HG02981 (cell line): ENCODE data around the gene REEP5.
A peak's percentile ranks its signal among the peaks of the same experiment; 100 is the strongest.
"Not testable (repeated sequence)": the region's sequence is repeated elsewhere in the genome, so short reads cannot be mapped to it uniquely, and the experiment has no call there.

Source experiments
- ATAC-seq: cut with Tn5 transposase; IDR thresholded peaks from one replicate; pipeline ENCODE4 v1.9.1; 2021; ENCODE audit warnings: mild to moderate bottlenecking, moderate library complexity; ENCODE audit not compliant: unreplicated experiment

Gene REEP5

DNA sequence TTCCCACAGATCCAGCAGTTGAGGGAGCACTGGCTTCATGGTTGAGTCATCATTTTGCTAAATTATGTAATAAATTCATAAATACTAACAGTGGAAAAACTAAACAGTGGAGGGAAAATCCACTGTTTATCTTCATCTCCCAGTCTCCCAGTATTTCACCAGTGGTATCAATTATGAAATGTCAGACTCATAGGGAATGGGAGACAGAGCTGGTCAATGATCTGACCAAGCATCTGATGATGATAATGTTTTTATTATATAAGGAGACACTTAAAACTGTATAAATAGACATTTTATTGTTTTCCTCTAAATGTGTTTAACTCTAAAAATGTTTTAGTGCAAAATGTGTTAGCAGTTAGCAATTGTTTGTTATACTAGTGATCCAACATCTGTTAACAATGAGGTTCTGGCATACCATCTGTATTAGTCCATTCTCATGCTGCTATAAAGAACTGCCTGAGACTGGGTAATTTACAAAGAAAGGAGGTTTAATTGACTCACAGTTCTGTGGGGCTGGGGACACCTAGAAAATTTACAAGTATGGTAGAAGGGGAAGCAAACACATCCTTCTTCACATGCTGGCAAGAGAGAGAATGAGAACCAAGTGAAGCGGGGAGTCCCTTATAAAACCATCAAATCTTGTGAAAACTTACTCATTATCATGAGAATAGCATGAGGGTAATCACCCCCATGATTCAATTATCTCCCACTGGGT lies 11.8 kb upstream of the REEP5 start:
- no peak for ATAC-seq

DNA sequence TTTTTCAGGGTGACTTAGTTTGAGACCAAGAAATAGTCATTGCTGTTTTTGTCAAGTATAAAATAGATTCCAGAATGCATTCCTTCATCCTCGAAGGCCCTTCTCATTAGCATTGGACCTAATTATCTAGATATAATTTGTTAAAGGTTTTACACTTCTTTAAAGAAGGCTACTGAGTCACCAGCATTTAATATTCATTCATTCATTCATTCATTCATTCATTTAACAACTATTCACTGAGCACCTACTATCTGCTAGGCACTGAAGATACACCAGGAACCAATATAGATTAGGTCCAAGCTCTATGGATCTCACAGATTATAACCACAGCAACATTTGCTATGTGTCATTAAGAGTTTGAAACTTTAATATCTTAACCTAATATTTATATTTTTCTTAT lies 11.1 kb upstream of the REEP5 start:
- no peak for ATAC-seq

DNA sequence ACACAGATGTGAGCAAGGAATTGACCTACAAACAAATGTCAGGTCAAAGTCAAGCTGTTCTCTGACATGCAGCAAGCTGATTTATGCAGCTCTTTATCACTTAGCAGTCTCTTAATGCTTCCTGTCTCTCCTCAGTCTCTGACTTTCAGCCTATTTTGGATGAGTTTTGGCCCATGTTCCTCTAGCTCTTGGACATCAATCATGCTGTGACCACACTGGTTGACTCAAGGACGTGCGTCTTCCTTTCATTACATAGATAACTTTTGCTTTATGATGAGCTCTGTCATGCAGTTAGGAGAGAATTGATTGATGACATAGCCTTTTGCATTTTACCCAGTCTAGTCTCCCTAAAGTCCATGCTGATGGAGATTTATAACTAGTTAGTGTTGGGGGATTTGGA lies 9.4 kb upstream of the REEP5 start:
- no peak for ATAC-seq

DNA sequence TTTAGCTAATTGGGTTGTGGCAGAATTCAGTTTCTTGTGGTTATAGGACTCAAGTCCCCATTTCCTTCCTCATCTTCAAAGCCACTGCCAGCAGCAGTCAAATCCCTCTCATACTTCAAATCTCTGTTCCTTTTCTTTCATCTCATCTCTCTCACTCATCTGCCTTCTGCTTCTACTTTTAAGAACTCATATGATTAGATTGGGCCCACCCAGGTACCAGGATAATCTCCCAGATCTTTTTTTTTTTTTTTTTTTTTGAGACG lies 8.0 kb upstream of the REEP5 start:
- peak; percentile 41 for ATAC-seq

DNA sequence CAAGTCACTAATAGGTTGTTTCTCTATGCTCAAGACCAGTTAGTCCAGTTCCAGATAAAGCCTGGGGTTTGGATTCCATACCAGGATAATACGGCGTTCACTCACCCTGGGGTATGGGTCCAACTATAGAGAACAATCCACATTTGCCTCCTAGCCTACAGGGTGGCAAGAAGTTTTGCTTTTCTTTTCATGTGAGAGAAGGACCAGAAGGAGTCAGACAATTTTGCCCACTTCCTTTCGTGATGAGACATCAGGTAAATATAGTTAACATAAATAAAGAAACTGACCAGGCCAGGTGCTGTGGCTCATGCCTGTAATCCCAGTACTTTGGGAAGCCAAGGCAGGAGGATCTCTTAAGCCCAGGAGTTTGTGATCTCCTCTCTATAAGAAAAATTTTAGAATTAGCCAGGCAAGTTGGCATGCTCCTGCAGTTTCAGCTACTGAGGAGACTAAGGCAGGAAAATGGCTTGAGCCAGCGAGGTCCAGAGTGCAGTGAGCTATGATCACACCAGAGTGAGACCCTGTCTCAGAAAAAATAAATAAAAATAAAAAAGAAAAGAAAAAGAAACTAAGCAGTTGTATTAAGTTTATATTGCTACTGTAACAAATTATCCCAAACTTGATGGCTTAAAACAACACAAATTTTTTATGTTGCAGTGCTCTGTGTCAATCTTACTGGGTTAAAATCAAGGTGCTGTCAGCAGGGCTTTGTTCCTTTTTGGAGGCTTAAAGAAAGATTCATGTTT lies 7.5 kb upstream of the REEP5 start:
- ATAC-seq = peak; percentile 74

DNA sequence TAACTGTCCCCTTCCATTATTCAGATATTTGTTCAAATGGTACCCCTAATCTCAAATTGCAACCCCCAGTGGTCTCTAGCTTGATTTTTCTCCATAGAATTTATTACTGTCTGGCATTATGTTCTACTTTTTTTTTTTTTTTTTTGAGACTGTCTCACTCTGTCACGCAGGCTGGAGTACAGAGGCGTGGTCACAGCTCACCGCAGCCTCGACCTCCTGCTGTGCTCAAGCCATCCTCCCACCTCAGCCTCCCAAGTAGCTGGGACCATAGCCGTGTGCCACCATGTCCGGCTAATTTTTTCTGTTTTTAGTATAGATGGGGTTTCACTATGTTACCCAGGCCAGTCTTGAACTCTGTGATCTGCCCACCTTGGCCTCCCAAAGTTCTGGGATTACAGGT lies 2.0 kb upstream of the REEP5 start:
- ATAC-seq = no peak

DNA sequence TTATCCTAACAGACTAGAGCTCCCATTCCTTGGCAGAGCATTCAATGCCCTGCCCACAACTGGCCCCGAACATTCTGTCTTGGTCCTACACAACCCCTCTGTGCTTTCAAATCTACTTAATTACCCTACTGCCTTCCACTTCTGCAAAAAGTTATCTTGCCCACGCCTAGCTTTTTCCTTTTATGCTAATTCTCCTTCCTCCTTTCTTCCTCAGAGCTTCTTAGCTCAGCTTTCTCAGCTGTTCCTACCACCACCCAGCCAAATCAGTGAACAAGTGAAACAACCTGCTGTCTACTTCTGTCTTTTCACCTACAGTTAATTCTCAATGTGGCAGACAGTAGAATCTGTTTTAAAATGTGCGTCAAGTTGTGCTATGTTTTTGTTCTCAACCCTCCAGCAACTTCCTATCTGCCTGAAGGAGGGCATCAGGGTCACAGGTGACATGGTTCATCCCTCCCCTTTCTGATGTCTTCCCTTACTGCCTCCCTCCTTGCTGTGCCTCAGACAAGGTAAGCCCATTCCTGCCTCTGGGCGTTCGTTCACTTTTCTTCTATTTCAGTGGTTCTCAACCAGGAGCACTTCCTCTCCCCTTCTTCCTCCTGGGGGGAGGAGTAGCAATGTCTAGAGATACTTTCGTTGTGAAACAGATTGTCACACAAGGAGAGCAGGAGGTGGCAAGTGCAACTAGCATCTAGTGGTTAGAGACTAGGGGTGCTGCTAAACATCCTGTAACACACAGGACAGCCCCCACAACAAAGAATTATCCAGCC lies 1.3 kb upstream of the REEP5 start:
- peak; percentile 43 for ATAC-seq

DNA sequence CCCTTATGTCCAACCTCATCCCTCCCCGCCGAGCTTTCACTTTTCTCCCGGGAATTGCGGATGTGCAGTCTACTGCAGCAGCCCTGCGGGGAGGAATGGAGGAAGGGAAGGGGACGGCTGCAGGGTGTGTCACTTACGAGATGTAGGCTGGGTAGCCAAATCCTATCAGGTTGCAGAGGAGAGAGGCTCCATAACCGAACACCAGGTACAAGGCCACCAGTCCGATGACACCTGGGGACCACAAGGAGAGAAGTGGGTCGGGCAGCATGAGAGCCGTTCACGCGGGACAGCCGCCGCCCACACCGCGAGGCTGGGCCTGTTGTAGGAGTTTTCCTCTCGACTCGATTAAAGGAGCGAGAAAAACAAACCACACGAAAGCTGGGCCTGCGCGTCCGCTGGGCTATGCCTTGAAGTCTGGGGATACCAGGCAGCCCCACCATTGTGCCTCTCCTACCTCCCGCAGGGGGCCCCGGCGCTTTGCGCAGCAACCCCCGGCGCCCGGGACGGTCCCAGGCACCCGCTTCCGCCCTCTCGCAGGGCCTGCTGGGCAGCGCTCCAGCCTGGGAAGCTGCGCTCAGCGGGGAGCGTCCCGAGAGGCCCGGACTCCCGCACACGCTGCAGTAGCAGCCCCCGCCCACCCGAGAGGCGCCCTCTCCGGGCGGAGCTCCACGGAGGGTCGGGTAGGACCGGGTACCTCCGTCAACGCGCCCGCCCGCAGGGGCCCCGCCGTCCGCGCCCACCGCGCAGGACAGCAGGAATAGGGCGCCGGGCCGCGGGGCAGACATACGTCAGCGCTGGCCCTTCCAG lies 798 bp downstream of the REEP5 start:
- peak; percentile 29 for ATAC-seq

DNA sequence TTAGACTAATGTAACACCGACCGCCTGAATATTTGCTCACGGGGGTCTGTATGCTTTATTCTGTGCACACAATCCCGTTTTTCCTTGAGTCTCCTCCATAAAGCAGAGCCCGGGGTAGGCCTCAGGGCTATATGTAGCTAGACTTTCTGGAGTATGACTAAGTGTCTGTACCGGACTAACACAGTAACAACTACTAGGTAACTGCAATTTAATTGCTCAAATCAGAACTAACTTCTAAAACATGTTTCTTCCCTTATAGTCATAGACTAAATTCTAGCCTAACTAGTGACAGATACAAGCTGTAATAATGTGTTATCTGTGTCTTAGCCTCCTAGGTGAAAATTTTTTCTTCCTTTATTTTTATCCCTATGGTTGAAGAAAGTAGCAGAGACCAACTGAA lies 2.1 kb downstream of the REEP5 start:
- no peak for ATAC-seq

DNA sequence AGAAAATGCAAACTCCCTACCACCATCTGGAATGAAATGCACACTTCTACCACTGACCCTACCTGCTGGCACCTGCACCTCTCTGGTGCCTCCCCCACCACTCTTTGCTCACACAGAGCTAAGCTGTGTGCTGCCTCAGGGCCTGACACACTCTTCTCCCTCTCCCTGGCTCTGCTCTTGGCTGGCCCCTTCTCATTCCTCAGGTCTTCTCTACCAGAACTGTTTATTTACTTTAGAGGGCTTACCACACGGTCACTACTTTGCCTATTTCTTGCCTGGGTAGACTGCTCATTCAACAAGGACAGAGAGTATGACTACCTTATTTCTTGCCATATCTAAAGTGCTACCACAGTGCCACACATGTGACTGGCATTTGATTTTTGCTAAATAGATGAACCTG lies 3.3 kb downstream of the REEP5 start:
- ATAC-seq = no peak

DNA sequence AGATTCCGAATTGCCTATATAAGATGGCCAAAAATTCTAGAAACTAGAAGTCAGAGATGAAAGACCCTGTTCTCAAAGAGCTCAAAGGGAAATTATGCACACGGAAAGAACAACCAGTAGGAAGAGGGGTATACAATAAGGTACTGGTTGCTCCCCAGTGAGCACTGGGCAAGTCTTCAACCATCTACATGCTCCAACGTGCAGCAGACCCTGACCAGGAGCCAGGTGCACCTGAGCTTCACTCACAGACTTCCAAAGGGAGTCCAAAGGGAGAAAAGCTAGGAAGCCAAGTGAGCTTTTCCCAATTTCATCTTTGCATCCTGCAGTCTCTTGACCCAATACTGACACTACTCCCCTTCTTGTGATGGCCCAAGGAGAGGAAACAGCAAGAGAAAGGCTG lies 3.9 kb downstream of the REEP5 start:
- no peak for ATAC-seq

DNA sequence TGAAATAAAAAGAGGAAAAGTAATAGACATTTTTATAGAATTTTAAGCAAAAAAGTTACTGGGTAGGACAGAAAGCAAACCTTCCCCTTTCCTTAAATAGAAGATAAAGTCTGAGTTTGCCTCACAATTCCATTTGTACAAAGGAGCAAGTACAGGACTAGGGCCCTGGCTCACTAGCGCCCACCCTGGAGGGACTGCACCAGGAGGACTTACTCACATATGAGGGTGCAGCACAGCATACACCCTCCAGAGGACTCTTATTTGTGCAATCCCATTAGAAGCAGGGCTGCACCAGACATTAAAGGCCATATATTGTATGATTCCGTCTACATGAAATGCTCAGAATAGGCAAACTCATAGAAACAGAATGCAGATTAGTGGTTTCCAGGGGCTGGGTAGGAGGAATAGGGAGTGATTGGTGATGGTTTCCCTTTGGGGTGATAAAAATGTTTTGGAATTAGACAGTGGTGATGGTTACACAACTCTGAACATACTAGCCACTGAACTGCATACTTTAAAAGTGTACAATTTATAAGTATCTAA lies 4.5 kb downstream of the REEP5 start:
- no peak for ATAC-seq

DNA sequence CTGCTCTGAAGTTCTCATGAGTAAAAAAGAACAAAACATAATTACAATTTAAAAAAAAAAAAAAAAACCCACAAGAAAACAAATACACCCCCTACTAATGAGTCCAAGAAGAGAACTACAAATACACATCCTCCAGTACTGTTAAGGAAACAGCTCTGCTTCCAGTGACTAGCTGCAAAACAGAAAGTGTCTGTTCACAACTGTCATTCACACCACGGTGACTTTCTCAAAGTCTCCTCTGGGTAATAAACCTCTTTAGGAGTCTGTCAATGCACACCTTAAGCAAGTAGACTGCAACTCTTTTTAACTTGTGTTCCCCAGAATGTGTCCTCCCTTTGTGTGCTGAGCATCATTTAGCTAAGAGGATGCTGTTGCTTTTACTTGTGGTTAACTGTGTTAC lies 6.2 kb downstream of the REEP5 start:
- no peak for ATAC-seq

DNA sequence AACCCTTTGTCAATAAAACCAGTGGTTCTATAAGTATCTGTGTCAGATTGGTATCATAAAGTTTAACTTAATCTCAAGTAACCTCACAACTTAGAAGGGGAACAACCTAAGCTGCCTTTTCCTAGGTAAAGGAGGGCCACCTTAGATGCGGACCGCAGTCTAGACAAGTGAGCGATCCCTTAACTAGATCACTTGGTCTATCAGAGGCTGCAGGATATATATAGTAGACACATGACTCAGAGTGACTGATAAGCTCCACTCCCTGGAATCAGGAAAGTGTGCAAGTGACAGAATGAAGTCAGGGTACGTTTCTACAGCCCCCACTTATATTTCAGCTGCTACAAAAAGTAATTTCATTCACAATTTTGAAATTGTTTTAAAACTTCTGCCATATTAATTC lies 7.4 kb downstream of the REEP5 start:
- no peak for ATAC-seq

DNA sequence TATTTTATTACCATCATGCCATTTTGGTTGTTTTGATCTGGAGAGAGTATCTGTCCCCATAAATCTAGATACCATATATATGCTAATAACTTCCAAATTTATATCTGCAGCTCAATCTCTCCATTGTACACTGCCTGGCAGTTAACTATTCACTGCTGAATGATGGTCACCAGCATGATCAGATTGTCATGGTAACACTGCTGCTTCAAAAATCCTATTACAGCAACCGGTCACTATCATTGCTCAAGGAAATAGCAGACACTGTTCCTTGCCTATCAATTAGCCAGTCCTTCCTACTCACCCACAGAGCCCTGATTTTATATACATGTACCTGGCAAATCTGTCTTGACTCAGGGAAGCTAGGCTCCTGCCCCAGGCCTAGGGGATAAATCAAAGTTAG lies 11.5 kb downstream of the REEP5 start:
- no peak for ATAC-seq

DNA sequence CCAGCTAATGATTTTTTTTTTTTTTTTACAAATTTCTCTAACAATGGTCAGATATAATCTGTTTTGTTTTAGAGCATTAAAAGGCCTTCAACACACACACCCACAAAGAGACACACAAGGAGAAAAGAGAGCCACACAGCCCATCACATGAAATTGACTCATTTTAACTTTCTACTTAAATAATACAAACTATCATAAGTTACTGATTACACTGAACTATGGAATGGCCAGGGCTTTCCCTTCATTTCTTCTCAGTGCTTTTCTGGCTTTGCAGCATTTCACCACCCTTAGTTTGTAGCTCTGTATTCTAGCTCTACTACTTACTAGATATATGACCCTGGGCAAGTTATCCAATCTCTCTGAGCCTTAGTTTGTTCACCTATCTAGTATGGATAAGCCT lies 13.2 kb downstream of the REEP5 start:
- no peak for ATAC-seq

DNA sequence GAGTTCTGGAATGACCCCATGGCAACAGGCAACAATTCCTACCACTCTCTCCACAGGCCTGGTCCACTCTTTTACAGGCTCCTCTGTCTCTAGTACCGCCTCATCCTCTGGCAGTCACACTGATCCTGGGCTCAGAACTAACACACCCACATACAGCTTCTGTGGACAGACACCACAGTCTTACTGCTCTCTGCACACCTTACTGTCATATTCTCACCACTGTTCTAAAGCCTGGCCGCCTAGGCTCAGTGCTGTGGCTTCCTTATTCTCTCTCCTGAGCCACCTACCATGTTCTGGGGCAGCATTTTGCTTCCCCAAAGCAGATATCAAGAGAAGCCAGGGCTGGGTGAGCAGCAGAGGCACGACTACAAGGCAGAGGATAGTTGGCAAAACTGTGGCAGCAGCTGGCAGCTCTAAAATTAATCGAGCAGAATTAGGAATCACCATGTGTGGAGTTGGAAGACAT lies 14.8 kb downstream of the REEP5 start:
- no peak for ATAC-seq

DNA sequence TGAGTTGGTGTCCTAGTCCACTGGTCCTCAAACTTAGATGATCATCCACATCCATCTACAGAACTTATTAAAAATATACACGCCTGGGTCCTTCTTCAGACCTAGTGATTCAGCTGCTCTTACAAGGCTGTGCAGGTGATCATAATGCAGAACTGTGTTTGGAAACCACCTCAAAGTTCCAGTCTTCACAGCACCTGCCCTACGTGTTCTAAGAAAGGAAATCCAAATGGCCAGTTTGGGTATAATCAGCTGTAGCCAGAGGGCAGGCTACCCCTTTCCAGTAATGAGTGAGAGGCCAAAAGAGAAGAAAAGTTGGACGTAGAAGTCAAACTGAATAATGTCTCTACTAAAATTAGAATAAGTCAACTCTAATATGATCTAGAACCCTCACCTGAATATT lies 15.4 kb downstream of the REEP5 start:
- ATAC-seq = no peak

DNA sequence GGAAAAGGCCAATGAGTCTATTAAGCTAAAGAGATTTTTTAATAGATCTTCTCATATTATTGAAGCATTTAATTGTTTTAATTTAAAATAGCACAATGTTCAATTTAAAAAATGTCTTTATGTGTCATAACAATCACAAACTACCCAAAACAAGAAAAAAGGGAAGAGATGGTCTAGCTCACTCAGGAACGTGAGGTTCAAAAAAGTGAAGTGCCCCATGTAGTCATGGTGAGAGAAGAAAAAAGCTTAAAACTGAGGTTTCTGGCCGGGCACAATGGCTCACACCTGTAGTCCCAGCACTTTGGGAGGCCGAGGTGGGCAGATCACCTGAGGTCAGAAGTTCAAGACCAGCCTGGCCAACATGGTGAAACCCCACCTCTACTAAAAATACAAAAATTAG lies 17.0 kb downstream of the REEP5 start:
- ATAC-seq = not testable (repeated sequence)

DNA sequence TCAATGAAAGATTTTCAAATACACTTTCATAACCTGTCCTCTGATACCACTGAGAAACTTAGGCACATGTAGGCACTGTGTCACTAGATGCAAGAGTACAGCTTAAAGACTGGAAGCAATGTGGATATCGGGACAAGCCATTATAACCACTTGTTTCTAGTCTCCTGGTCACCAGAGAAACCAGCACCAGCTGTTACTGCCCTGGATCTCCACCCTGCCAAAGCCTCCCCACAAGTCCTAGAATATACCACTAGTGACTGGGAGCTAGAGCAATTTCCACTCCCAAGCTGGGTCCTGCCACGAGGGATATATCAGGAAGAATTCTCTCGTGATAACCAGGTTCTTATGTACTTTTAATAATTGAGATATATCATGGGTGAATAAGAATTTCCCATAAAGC lies 19.5 kb downstream of the REEP5 start:
- no peak for ATAC-seq

DNA sequence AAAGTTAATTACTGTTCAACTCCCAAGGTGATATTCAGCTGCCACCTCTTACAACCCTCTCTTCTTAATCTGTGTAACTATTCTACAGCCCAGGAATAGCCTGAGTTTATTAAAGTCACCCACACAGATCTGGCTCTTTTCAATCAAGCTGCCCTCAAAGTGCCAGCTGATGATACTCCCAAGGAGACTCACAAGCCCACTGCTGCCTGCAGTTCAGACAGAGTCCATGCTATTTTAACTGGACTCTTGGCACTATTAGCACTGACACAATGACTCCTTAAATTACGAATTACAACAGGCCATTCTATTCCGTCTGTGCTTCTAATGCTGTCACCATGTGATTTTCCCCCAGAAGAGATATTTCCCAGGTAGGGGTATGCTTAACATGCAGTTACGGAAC lies 26.3 kb downstream of the REEP5 start:
- no peak for ATAC-seq
